Measurements from ENCODE around the gene TMEM242.

The TMEM242 gene

GRCh38 chr6:157271911-157272310 lies 51.4 kb downstream of the TMEM242 start:
- no peak for DNase-seq

DNA sequence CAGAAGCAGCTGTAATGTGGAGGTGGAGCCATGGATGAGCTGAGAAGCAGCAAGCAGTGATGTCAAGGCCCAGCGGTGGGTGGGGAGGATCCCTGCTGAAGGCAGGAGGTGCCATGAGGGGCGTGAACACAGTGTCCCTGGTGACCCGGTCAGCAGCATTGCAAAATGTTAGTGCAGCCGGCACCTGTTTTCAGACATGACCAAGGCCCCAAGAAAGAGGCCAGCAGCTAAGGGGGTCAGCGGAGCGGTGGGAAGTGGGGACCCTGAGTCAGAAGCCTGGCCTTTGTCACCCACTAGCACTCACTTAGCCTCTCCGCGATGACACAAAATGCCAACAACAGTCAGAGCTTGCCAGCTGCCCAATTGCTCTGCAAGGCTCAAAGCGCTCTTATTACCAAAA lies 51.9 kb downstream of the TMEM242 start:
- no peak for DNase-seq

- no peak for DNase-seq
Observed at GRCh38 chr6:157270916-157271315, 52.4 kb downstream of the TMEM242 start.

DNA sequence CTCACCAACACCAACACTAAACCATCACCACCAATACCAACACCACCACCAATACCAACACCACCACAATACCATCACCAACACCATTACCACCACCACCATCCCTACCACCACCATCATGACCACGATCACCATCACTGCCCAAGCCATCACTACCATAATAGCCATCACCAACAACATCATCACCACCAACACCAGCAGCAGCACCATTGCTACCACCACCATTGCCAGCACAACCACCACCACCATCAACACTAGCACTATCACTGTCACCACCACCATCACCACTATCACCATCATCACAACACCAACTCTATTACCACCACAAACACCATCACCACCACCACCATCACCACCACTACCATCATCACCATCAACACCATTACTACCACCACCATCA lies 53.0 kb downstream of the TMEM242 start:
- DNase-seq = no peak

DNA sequence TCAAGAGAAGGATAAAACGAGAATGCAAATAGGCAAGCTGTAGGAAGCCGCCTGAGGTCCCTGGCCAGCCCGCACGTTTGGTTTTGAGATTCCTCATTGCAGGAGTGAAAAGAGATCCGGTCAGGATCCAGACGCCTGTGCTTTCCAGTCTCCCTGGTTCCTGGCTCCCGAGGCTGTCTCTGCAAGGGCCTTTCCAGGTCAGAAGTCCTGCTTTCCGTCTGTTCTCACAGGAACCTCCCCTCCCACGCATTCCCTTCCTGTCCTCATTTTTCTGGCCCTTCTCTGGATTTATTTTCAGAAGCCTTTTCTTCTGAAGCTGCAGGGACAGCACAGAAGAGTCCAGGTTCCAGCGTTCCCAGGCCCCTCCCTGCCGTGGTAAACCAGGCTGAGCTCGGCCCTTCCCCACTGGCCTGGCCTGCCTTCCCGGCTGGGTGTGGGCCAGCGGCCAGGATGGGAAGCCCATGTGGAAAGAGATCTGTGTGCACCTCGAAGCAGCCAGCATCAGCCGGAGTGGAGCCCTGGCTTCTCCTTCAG lies 54.0 kb downstream of the TMEM242 start:
- DNase-seq = peak in 9 of 56 donors; percentile 5 to 35 (median 11)

DNA sequence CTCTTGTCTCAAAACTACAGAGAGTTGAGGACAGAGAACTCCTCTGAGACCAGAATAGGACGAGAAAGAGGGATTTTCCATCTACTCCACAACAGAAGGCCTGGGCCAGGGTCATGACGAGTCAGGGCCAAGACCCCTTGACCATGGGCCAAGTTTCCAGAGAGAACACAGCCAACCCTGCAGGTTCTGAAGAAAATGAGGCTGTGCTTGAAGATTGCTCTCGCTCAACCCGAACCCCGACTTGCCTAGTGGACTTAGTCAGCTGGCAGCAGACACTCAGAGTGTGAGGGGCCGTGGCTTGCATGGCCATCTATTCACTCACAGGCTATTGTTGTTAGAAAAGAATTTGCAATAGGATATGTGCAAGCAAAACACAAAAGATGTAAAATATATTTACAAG lies 54.5 kb downstream of the TMEM242 start:
- DNase-seq = no peak

DNA sequence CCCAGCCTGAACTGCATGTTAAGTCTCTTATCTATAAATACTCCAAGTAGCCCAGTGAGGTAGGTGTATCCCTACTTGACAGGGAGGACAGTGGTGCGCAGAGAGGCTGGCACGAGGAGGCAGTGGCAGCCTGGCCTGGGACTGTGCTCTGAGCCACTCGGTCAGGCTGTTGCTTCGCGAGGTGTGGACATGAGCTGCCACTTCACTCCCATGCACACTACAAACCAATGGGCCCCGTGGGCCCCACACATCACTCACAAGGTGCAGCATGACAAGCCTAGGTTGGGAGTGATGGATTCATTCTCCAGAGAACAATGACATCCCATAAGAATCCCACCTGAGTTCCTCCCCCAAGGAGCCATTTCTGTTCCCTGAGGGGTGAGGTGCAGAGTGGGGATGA lies 54.9 kb downstream of the TMEM242 start:
- no peak for DNase-seq

DNA sequence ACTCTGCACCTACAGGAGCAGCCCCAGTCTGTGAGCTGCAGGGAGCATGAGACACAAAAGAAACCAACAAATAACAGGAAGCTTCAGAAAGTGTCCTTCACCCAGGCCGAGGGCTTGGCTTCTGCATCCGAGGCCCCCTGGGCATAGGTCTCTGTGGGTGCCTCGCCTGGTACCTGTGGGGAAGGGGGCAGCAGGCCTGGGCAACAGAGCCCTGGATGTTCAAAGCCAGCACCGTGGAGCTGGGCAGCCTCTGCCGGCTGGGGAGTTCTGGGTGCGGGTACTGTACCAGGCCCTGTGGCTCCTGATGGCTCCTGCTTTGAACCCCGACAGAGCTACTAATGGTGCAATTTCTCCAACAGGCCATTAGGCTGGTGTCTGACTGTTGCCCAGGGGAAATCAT lies 55.7 kb downstream of the TMEM242 start:
- DNase-seq = no peak

GRCh38 chr6:157267109-157267611 lies 56.2 kb downstream of the TMEM242 start:
- no peak for DNase-seq

DNA sequence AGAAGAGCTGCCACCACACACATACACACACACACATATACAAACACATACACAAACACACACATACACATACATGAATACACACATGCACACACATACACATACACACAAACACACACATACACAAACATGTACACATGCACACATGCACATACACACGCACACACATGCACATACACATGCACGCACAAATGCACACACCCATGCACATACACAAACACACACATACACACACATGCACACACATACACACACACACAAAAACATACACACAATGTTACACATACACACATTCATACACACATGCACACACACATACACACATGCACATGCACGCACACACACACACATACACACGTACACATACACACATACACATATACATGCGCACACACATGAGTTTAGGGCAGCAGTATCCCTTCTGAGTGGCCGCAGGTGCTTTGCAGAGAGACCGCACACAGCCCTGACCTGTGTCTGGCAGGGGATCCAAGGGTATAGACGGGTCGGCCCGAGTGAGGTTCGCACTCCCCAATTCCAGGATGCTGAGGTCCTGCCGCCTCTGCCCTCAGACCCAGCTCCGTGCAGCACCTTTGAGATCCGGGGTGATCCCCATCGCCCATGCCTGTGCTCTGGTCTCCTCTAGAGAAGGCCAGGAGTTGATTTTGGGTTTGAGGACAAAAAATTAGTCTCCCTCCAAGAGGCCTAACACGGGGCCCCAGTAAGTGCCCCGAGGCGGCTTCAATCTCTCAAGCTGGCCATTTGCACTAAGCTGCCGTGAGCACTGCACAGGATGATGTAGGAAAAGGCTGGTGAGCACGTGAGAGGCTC lies 56.8 kb downstream of the TMEM242 start:
- no peak for DNase-seq

GRCh38 chr6:157265635-157266034 lies 57.7 kb downstream of the TMEM242 start:
- no peak for DNase-seq

DNA sequence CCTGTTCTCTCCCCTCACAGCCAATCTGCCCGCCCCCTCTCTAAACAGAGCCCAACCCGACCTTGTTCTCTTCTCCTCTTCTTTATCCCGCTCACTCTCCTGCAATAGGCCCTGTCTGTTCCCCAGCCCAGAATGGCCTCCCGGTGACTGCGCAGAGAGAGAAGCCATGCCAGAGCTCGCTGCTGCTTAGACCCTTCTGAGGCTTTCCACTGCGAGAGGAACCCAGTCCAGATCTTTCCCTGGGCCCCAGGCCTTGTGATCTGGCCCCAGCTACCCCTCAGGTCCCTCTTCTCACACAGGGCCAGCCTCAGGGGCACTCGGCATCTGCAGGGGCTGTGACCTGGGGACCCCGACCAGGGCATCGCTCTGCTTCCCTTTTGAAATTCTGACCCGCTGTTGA lies 58.1 kb downstream of the TMEM242 start:
- no peak for DNase-seq

GRCh38 chr6:157264701-157265100 lies 58.6 kb downstream of the TMEM242 start:
- no peak for DNase-seq

- no peak for DNase-seq
Observed at GRCh38 chr6:157263881-157264397, 59.4 kb downstream of the TMEM242 start.

GRCh38 chr6:157263146-157263545 lies 60.2 kb downstream of the TMEM242 start:
- no peak for DNase-seq

DNA sequence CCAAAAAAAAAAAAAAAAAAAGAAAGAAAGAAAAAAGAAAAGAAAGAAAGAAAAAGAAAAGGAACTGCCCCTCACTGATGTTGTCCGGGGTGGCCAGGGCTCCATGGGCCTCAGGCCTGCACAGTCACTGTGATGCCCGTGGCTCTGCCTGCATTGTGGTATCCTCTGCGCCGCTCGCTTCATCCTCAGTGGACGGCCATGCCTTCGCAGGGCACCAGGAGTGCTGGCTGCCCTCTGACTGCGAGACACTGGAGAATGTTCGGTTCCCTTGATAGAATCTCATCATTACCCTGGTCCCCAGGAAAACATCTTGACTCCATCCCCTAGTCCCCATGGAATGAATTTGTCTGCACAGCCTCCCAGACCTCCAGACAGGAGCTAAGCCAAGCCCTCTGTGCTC lies 61.7 kb downstream of the TMEM242 start:
- DNase-seq = no peak

- no peak for DNase-seq
Observed at GRCh38 chr6:157260735-157261410, 62.4 kb downstream of the TMEM242 start.

- no peak for DNase-seq
Observed at GRCh38 chr6:157259443-157259842, 63.9 kb downstream of the TMEM242 start.

DNA sequence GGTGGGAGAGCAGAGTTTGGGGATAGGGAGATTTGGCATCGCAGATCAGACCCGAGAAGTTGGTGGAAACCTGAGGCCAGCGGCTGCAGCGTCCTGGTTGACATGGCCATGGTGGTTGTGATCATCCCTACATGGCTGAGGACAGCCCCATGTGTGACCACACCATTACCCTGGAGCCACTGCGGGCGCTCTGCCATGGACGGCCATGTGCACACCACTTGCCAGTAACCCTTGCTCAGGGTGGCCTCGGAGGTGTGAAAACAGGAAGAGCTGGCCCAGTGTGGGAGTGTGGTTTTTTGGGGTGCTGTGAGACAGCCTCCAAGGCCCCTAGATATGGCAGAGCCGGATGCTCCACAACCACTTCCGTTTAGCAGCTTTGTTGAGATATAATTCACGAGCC lies 64.4 kb downstream of the TMEM242 start:
- no peak for DNase-seq

DNA sequence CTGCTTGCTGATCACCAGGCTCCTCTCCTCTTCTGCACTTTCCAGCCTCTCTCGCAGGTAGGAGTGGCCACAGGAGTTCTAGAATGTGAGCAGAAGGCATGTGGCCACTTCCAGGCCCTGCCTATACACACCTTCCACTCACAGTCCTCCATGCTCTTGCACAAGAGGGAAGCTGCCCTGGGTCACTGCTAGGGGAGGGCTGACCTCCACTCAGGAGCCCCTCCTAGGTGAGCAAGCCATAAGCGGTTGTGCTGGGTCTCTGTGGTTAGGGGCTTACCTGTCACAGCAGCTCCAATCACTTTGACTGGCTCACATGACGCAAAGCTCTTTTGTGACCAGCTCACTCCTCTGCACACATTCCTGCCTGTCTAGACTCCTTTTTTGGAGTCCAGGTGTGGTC lies 68.2 kb downstream of the TMEM242 start:
- DNase-seq = no peak

GRCh38 chr6:157254538-157254937 lies 68.8 kb downstream of the TMEM242 start:
- DNase-seq = no peak

- DNase-seq = no peak
Observed at GRCh38 chr6:157253699-157254098, 69.6 kb downstream of the TMEM242 start.
